ENCODE measurements around the gene TPI1.

TPI1 gene

GRCh38 chr12:6867413-6868210 lies at the start of gene TPI1:
TPI1 (plus strand) TSS chr12:6867531; CDS start chr12:6867567, 36 bp downstream.
- CTCF ChIA-PET: interaction anchor here (0.7 to 3.3 kb wide), 6 partner anchors 10 to 351 kb away, joined by 3 to 20 read pairs (median 6); partner anchors contain the start of genes CDCA3 and USP5
- peaks cover 73% of the 10 kb centered on the region for H3K36me3 Mint-ChIP-seq
- H3K4me3 Mint-ChIP-seq: peak within 1 kb of the TSS; percentile 97
- peak within 1 kb of the TSS; percentile 95 for H3K27ac Mint-ChIP-seq
- peak; percentile 86 for DNase-seq
- H3K9me3 Mint-ChIP-seq: no peaks in the 10 kb centered on the region
- H3K27me3 Mint-ChIP-seq: no peaks in the 10 kb centered on the region
- peaks cover 55% of the 10 kb centered on the region for H3K4me1 Mint-ChIP-seq

DNA sequence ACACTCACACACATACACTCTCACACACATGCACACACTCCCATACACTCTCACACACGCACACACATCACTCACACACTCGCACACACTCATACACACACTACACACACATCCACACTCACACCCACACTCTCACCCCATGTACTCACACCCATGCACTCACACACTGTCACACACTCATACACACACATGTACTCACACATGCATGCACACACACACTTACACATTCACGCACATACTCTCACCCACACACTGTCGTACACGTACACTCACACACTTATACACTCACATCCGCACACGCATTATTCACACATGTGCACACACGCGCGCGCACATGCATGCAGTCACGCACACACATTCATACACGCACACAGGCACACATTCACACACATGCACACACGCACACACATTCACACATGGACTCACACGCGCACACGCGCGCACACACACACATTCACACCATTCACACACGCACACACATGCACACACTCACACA lies 49.6 kb upstream of the TPI1 start:
- peaks cover 43% of the 10 kb centered on the region for H3K36me3 Mint-ChIP-seq
- peaks cover 21% of the 10 kb centered on the region for H3K27me3 Mint-ChIP-seq
- no peak overlapping the region for H3K27ac Mint-ChIP-seq
- DNase-seq: no peak
- CTCF ChIA-PET: interaction anchor here (1.9 kb wide), 1 partner anchor 8 kb away, joined by 5 read pairs; no protein-coding TSS in a partner anchor
- no peak overlapping the region for H3K4me3 Mint-ChIP-seq
- no peaks in the 10 kb centered on the region for H3K9me3 Mint-ChIP-seq
- H3K4me1 Mint-ChIP-seq: peaks cover 15% of the 10 kb centered on the region

- H3K36me3 Mint-ChIP-seq: peaks cover 43% of the 10 kb centered on the region
- CTCF ChIA-PET: no interaction called here
These were observed 49.1 kb upstream of the TPI1 start for GRCh38 chr12:6818222-6818621.

GRCh38 chr12:6818645-6819044 lies 48.7 kb upstream of the TPI1 start:
- no peak for DNase-seq
- Mint-ChIP-seq H3K9me3 (no peaks in the 10 kb centered on the region), H3K36me3 (peaks cover 42% of the 10 kb centered on the region), H3K27me3 (peaks cover 30% of the 10 kb centered on the region), H3K4me3 (no peak overlapping the region), H3K27ac (no peak overlapping the region), H3K4me1 (peaks cover 15% of the 10 kb centered on the region)
- CTCF ChIA-PET: no interaction called here

More at GRCh38 chr12:6818222-6818621, 49.1 kb upstream of the TPI1 start:
- H3K4me3 Mint-ChIP-seq: no peak overlapping the region
- H3K27me3 Mint-ChIP-seq: peaks cover 26% of the 10 kb centered on the region
- no peak overlapping the region for H3K27ac Mint-ChIP-seq
- H3K9me3 Mint-ChIP-seq: no peaks in the 10 kb centered on the region
- H3K4me1 Mint-ChIP-seq: peaks cover 15% of the 10 kb centered on the region
- DNase-seq: no peak

DNA sequence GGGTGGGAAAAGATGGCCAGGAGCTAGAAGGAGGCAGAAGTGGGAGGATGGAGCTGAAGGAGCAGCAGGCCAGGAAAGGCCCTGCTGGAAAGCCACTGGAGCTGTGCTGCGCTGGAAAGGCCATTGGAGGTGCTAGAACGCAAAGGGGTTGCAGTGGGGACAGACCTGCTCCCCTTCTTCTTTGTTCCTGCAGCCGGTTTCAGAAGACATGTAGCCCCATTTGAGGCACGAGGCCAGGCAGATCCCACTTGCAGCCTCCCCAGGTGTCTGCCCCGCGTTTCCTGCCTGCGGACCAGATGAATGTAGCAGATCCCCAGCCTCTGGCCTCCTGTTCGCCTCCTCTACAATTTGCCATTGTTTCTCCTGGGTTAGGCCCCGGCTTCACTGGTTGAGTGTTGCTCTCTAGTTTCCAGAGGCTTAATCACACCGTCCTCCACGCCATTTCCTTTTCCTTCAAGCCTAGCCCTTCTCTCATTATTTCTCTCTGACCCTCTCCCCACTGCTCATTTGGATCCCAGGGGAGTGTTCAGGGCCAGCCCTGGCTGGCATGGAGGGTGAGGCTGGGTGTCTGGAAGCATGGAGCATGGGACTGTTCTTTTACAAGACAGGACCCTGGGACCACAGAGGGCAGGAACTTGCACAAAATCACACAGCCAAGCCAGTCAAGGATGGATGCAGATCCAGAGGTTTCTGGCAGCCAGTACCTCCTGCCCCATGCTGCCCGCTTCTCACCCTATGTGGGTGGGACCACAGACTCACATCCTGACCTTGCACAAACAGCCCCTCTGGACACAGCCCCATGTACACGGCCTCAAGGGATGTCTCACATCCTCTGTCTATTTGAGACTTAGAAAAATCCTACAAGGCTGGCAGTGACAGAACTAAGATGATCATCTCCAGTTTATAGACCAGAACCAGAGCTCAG lies 48.0 kb upstream of the TPI1 start:
- no peak for DNase-seq
- Mint-ChIP-seq H3K36me3 (peaks cover 39% of the 10 kb centered on the region), H3K27ac (peak overlapping the region; percentile 39), H3K27me3 (peaks cover 38% of the 10 kb centered on the region), H3K9me3 (no peaks in the 10 kb centered on the region), H3K4me3 (no peak overlapping the region), H3K4me1 (peaks cover 15% of the 10 kb centered on the region)
- CTCF ChIA-PET: interaction anchor here (7.8 kb wide), 1 partner anchor 65 kb away, joined by 91 read pairs; the partner anchor contains the start of gene MLF2

DNA sequence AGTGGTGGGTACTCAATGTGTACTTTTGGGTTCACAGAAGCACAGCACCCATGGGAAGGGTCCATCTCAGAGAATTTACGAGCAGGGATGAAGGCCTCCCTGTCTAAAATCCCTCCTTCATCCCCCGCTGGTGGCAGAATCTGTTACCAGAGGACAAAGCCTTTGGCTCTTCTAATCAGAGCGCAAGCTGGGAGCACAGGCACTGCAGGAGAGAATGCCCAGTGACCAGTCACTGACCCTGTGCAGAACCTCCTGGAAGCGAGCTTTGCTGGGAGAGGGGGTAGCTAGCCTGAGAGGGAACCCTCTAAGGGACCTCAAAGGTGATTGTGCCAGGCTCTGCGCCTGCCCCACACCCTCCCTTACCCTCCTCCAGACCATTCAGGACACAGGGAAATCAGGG lies 47.2 kb upstream of the TPI1 start:
- no peak for DNase-seq
- CTCF ChIA-PET: interaction anchor here (1.5 to 7.8 kb wide), 2 partner anchors 28 to 66 kb away, joined by 4 to 91 read pairs; partner anchors contain the start of gene MLF2
- peaks cover 15% of the 10 kb centered on the region for H3K4me1 Mint-ChIP-seq
- H3K27me3 Mint-ChIP-seq: peaks cover 46% of the 10 kb centered on the region
- peaks cover 34% of the 10 kb centered on the region for H3K36me3 Mint-ChIP-seq
- no peaks in the 10 kb centered on the region for H3K9me3 Mint-ChIP-seq
- H3K27ac Mint-ChIP-seq: no peak overlapping the region
- no peak overlapping the region for H3K4me3 Mint-ChIP-seq

DNA sequence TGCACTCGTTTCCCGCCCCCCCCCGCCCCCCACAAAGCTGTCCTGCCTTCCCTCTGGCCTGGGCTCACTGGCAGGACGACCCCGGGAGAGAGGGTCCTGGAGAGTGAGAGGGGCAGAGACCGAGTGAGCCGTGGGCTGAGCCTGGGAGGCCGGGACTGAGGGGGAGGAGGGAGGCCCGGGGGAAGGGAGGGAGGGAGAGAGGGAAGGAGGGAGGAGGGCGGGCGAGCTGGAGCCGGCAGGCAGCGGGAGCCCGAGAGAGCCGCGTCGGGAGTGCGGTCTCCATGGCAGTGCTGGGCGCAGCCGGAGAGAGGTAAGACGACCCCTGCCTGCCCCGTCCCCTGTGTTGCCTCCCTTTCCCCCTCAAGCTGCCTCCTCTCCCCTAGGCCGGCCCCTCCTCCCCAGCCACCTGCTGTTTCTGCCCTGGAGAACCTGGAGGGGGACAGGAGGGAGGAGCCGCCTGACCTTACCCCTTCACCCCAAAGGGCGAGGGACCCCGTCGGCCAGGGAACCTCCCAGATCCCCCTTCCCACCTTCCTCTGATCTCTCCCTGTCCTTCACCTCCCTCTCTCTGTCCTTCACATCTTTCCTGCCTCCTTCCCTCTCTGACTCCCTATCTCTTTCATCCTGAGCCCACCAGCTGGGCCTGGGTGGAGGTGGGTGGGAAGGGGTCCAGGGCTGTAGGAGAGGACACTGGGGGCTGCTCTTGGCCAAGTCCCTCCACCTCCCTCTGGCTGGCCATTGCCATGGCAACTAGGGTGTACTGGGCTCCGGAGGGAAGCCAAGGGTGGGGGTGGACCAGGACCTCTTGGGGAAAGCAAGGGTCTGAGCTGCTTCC lies 45.5 kb upstream of the TPI1 start, which contains the start of gene GPR162:
GPR162 (plus strand) TSS at position 231 of the 835 bp plus-strand sequence. CDS start 2,078 bp downstream, outside the sequence.
- CTCF ChIA-PET: interaction anchor here (1.0 to 7.8 kb wide), 4 partner anchors 29 to 68 kb away, joined by 3 to 91 read pairs (median 4); partner anchors contain the start of gene MLF2
- Mint-ChIP-seq H3K36me3 (peaks cover 21% of the 10 kb centered on the region), H3K27ac (peak within 1 kb of the TSS; percentile 20), H3K9me3 (no peaks in the 10 kb centered on the region), H3K4me3 (peak within 1 kb of the TSS; percentile 67), H3K27me3 (peaks cover 62% of the 10 kb centered on the region), H3K4me1 (peaks cover 22% of the 10 kb centered on the region)
- peak; percentile 45 for DNase-seq

- Mint-ChIP-seq H3K4me3 (no peak overlapping the region), H3K36me3 (peaks cover 17% of the 10 kb centered on the region), H3K27me3 (peaks cover 70% of the 10 kb centered on the region), H3K4me1 (peaks cover 28% of the 10 kb centered on the region), H3K27ac (no peak overlapping the region), H3K9me3 (no peaks in the 10 kb centered on the region)
- DNase-seq: no peak
- CTCF ChIA-PET: interaction anchor here (1.0 to 7.8 kb wide), 3 partner anchors 48 to 86 kb away, joined by 4 to 91 read pairs (median 5); partner anchors contain the start of gene MLF2
These were observed 44.8 kb upstream of the TPI1 start for GRCh38 chr12:6822426-6823135.

DNA sequence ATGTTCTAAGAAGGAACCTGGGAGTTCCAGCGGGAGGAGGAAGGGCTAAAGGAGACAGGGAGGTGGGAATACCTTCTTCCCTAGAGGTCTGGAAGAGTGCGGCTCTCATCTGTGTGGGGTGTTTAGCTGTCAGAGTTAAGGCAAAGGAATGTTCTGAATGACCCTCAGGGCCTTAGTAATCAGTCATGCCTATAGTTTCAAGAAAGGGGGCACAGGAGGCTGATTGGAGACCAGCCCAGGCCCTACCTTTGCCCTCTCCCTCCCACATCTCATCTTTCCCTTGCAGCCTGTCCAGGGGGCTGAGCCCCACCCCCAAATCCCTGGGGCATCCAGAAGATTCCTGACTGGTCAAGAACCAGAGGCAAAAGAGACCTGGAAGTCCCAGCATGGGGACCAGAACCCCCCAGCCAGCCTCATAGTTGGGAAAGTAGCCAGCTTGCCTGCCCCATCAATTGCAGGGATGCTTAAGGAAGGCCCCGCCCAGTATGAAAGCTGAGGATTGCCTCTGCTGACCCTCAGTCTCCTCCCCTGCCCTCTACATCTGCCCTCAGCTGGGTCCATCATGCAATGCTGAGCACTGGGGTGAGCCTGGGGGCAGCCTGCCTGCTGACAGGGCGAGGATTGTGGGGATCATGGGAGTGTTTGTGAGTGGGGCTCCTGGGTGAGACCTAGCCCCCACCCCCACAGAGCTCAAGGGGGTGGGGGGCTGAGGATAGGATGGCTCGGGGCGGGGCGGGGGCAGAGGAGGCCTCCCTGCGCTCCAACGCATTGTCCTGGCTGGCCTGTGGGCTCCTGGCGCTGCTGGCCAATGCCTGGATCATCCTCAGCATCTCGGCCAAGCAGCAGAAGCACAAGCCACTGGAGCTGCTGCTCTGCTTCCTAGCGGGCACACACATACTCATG lies 43.9 kb upstream of the TPI1 start:
- H3K36me3 Mint-ChIP-seq: peaks cover 10% of the 10 kb centered on the region
- DNase-seq: no peak
- peaks cover 78% of the 10 kb centered on the region for H3K27me3 Mint-ChIP-seq
- H3K27ac Mint-ChIP-seq: no peak overlapping the region
- CTCF ChIA-PET: interaction anchor here (1.0 to 7.8 kb wide), 8 partner anchors 11 to 139 kb away, joined by 3 to 91 read pairs (median 8); partner anchors contain the start of genes CD4 and MLF2
- peaks cover 31% of the 10 kb centered on the region for H3K4me1 Mint-ChIP-seq
- no peak overlapping the region for H3K4me3 Mint-ChIP-seq
- H3K9me3 Mint-ChIP-seq: no peaks in the 10 kb centered on the region

- peaks cover 6% of the 10 kb centered on the region for H3K36me3 Mint-ChIP-seq
- DNase-seq: no peak
- CTCF ChIA-PET: interaction anchor here (0.9 to 7.8 kb wide), 28 partner anchors 8 to 222 kb away, joined by 3 to 91 read pairs (median 4); partner anchors contain the start of genes CD4 and MLF2
- H3K27ac Mint-ChIP-seq: no peak overlapping the region
- peaks cover 37% of the 10 kb centered on the region for H3K4me1 Mint-ChIP-seq
- peaks cover 85% of the 10 kb centered on the region for H3K27me3 Mint-ChIP-seq
- no peak overlapping the region for H3K4me3 Mint-ChIP-seq
- no peaks in the 10 kb centered on the region for H3K9me3 Mint-ChIP-seq
These were observed 43.1 kb upstream of the TPI1 start for GRCh38 chr12:6824085-6824775.

DNA sequence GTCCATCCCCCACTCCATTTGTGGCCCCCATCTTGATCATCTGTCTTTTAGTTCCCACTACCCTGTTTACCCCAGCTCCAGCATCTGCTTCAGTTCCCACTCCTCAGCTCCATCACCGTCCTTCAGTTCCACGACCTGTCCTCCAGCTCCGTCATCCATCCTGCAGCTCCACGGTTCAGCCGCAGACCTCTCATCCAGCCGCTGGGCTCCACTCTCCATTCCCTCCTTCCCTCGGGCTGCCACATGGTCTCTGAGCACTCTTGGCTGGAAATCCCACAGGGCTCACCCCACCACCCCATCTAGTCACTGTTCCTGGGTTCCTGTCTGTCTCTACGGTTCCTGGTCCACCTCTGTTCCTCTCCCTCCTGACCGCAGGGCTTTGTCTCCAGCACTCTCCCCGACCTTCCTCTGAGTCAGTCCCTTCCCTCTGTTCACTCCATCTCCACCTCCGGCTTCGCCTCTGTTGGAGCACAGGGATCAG lies 42.4 kb upstream of the TPI1 start:
- no peak overlapping the region for H3K27ac Mint-ChIP-seq
- CTCF ChIA-PET: interaction anchor here (0.6 to 7.8 kb wide), 31 partner anchors 8 to 222 kb away, joined by 3 to 91 read pairs (median 4); partner anchors contain the start of genes CD4 and MLF2

More for the DNA sequence above, 42.4 kb upstream of the TPI1 start:
- Mint-ChIP-seq H3K36me3 (no peaks in the 10 kb centered on the region), H3K9me3 (no peaks in the 10 kb centered on the region), H3K4me1 (peaks cover 40% of the 10 kb centered on the region), H3K27me3 (peaks cover 92% of the 10 kb centered on the region), H3K4me3 (no peak overlapping the region)
- no peak for DNase-seq
